Activated CD8-positive, alpha-beta memory T cell treated with anti-CD3 and anti-CD28 coated beads, Interleukin-2, amount 50 U/mL, for 1 hour (primary cell): ENCODE data around the gene ELMOD2.
"Not testable (repeated sequence)": the region's sequence is repeated elsewhere in the genome, so short reads cannot be mapped to it uniquely, and the experiment has no call there.

Source experiments
- DNase-seq: peaks from one replicate; pipeline ENCODE4 v3.0.0-alpha.2; 2020; ENCODE audit errors: extremely low read depth

The ELMOD2 gene

DNA sequence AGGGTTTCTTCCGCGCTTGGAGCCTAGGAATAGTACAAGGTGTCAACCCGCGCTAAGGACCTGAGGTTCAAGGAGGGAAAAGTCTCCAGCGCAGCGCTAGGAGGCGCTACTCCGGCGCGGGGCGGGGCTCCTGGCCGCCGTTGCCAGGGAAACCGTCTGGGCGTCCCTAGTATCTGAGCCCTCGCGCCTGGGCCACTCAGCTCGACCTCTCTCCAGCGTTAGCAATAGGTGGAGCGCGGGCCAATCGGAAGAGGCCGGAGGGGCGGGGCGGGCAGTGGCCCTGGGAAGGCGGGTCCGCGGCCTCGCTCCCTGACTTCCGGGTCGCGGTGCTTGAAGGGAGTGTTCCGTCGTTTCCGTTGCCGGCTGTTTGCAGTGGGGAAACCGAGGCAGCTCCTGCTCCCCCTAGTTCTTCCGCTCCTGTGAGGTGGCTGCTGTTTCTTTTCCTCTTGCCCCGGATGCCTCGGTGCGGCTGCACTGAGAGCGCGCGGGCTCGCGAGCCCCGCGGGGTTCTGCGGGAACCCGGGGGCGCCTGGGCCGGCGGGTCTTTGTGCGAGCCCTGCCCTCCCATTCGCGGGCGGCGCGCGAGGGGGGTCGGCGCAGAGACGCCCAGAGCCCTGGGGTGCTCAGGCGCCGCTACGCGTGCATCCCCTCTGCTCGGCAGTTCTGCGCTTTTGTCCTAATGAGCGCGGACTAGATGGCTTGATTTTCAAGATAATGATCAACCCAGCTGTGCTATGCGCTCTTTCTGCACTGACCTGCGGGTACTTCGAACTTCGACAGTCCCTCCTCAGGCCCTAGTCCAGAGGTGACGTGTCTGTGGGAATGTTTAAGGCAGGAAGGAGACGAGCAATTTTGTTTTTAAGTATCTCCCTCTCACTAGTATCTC lies at the start of gene ELMOD2:
ELMOD2 (plus strand) TSS at position 312 of the 886 bp plus-strand sequence. CDS start 1,261 bp downstream, outside the sequence.
- peak; percentile 93 for DNase-seq

DNA sequence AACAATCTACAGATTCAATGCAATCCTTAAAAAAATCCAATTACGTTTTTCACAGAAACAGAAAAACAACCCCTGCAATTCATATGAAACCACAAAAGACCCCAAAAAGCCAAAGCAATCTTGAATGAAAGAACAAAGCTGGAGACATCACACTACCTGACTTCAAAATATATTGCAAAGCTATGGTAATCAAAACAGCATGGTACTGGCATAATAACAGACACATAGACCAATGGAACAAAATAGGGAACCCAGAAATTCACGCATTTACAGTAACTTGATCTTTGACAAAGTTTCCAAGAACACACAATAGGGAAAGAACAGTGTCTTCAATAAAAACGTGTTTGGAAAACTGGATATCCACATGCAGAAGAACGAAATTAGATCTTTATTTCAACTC lies 40.5 kb upstream of the ELMOD2 start:
- DNase-seq = no peak

DNA sequence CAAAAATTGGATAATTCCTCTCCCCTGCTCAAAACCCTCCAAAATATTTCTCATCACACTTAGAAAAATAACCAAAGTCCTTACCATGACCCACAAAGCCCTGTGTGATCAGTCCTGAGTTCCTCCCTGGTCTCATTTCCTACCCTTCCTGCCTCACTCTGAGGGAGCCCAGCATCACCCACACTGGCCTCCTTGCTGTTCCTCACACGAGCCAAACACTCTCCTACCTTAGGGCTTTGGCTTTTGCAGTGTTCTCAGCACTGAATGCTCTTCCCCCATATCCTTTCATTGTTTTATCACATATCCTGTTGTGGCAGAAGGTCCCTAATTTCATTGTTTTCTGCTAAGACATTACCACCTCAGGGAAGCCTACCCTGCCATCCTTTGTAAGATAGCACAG lies 38.0 kb upstream of the ELMOD2 start:
- no peak for DNase-seq

- DNase-seq = no peak
Measured at GRCh38 chr4:140497405-140497746, 26.6 kb upstream of the ELMOD2 start.

DNA sequence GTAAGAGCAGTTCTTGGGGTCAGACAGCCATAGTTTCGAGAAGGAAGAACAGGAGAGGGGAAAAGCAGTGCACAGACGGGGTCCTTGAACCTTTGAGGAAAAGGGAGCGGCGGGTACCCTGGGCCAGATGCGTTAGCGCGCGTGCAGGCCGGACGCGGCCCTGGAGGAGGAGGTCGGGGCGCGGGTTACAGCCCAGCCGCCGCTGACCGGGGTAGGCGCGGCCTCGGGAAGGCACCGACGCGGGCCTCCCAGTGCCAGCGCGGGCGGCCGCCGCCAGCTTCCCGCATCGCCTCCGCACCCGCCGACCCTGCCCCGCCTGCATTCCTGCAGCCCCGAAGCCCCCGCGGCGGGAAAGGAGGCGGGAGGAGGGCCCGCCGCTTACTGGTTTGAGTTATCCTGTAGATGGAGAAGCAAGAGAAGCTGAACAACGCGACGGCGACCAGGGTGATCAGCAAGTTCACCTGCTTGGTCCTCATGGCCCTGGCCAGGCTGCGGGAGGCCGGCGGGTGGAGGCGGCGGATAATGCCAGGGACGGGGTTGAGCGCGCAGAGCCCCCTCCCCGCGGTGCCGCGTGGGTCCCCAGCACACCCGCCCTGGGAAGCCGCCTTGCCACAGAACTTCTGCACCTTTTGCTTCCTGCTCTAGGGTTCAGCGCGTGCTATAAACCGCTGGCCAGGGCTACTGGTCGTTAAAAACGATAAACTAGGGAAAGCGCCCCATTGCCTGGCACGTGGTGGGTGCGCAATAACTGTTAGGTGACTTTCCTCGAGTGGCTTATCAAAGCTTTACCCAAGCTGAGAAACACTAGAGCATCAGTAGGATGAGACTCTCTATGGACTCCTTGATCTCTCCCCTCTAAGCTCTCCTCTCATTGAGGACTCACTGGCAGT lies 26.0 kb upstream of the ELMOD2 start, which contains the start of gene MGAT4D:
MGAT4D (minus strand) TSS at position 547 of the 890 bp plus-strand sequence; CDS start at position 476, 71 bp downstream.
- DNase-seq = no peak

DNA sequence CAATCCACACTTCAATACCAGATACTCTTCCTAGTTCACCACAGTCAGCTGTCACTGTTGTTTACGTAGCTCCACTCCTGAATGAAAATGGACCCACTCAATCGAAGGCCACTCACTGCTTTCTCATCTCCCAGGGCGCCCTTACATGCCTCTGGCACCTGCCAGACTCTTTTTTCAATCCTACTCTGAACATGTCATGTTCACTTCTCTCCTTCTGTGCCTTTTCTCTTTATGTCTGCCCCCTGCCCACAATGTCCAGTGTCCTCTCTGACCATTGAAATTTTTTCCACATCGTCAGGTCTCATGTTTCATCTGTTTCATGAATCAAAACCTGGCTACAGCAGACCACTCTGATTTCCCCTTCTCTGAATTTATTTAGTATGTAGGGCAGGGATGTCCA lies 24.6 kb upstream of the ELMOD2 start:
- no peak for DNase-seq

DNA sequence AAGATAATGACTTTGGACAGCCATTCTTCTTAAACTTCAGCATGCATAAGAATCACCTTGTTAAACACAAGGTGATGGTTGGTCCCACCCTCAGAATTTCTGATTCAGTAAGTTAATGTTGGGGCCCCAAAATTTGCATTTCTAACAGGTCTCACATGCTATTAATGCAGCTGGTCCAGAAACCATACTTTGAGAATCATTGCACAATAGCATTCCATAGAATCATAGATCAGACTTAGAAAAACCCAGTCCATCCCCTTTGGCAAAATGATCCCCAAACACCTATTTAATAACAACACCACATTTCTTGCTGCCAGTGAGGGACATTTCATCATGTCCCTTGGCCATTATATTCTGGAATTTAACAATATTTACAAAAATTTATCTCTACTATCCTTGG lies 19.7 kb upstream of the ELMOD2 start:
- no peak for DNase-seq

DNA sequence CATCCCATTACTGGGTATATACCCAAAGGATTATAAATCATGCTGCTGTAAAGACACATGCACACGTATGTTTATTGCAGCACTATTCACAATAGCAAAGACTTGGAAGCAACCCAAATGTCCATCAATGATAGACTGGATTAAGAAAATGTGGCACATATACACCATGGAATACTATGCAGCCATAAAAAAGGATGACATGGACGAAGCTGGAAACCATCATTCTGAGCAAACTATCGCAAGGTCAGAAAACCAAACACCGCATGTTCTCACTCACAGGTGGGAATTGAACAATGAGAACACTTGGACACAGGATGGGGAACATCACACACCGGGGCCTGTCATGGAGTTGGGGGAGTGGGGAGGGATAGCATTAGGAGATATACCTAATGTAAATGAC lies 10.2 kb upstream of the ELMOD2 start:
- DNase-seq = not testable (repeated sequence)

- DNase-seq = no peak
Measured at GRCh38 chr4:140515423-140515822, 8.5 kb upstream of the ELMOD2 start.

DNA sequence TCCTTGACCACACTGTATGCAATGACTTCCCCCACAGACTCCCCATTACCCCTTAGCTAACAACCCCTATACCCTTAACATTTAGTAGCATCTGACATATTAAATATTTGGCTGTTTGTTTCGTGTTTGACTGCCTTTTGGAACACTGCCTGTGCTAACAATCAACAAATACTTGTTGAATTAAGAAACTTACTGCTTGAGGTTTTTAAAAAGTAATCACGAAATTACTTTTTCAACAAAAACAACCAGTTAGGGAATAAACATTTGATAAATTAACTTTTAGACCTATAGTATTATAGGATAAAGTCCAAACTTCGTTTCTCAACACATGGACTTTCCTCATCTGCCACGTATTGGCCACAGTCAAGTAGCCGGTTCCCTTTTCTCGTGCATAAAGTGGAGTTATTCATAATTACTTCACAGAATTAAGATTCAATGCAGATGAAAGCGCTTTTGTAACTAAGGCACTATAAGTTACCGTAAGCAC lies 555 bp upstream of the ELMOD2 start:
- DNase-seq = no peak

DNA sequence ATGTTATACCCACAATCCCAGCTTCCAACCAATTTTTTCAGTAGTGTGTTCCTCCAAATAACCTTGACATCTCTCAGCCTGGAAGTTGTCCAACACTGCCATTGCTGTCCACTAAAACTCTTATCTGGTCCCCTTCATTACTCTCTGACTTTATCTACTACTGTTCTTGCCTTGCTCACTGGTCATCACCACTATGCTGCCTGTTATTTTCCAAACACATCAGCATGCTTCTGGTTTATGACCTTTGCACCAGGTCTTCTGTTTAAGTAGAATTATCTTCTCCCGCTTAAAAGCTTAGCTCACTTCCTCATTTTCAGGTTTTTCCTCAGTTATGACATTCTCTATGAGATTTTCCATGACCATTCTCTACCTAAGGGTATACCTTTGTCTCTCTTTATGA lies 5.5 kb downstream of the ELMOD2 start:
- no peak for DNase-seq

DNA sequence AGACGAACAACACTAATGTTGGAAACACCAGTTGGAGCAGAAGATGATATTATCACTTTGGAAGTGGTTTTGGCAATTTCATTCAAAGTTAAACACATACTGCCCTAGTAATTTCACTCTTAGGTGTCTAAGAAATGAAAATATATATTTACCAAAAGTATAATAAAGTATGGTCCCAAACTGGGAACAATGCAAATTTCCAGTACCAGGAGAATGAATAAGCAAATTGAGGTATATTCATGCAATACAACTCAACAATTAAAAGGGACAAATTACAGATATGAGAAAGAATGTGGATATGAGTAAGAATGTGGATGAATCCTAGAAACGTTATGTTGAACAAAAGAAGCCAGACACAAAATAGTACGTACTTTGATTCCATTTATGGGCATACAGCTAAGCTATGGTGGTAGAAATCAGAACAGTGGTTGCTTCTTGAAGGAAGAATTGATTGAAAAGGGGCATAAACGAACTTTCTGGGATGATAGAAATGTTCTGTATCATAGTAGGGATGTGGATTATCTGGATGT lies 10.0 kb downstream of the ELMOD2 start:
- no peak for DNase-seq

GRCh38 chr4:140556372-140557085 lies 32.6 kb downstream of the ELMOD2 start:
- DNase-seq = no peak

DNA sequence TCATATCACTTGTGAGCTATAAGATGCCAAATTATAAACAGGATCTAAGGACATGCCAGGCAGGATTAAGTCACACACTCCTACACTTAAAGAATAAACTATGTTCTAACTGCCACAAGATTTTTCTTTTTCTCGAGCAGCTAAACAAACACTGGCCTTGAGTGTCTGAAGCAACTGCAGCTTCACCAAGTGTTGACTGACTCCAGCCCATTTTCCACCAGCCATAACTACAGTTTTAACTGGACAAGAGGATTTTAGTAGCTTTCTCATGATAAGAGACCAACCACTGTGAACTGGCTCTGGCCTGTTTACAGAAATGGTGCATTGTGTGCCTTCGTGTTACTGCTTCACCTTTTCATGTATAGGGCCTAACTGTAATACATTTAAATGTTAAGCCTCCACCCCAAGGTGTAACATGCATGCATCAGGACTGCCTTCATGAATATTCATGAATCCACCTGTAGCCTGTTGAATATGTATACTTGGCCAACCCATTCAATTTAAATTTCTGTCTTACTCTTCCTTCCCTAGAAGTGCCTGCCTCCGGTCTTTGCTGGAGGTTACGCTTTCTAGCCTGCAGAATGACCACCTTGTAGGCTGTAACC lies 34.0 kb downstream of the ELMOD2 start:
- no peak for DNase-seq

- no peak for DNase-seq
Measured at GRCh38 chr4:140559696-140560095, 35.7 kb downstream of the ELMOD2 start.

DNA sequence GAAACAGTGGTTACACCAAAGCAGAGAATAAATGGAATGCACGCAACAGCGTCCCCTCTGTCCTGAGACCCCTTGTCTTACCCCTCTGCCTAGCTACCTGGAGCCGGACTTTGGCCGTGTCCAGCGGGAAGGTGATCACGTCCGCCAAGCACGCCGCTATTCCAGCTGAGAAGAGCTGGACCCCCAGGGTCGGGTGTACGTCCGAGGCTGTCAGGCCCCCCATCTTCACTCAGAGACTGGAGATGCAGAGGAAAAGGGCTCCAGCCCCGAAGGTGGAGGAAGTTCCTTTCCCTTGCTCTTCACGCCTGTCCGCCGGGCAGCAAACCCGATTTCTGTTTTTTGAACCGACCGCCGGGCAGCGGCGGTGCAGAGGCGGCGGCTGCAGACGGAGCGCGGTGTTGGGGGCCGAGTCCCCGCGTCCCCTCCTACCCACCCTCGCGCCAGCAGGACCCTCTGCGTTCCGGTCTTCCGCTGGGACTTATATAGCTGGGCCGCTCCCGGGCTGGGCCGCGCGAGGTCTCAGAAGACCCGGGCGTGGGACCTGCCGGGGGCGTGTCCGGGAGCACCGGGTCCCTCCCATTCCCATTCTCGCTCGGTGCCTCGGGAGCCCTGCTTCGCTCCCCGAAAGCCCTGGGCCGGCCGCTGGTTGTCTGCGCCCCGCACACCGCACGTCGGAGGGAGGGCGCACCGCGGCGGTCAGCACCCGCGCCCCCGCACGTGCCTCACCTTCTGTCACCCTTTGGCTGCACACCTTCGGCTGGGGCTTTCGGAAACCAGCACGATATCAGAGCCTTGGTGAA lies 44.7 kb downstream of the ELMOD2 start, which contains the start of gene UCP1:
UCP1 (minus strand) TSS at position 455 of the 800 bp plus-strand sequence; CDS start at position 223, 232 bp downstream.
- DNase-seq = no peak

DNA sequence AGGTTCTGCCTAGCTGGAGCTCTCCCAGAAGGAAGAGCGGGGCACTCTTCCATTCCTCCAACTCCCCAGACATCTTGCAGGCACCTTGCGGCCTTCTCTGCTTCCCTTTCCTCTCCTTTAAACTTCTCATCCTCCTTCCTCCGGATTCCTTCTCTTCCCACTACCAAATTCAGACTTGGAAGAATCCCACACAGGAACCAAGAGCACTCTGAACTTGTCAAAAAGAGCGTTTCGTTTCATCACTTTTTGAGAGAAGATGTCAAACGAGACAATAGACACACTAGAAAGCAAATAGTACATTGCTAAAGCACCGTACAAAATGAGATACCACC lies 45.3 kb downstream of the ELMOD2 start:
- no peak for DNase-seq

- no peak for DNase-seq
Measured at GRCh38 chr4:140571620-140572019, 47.7 kb downstream of the ELMOD2 start.

DNA sequence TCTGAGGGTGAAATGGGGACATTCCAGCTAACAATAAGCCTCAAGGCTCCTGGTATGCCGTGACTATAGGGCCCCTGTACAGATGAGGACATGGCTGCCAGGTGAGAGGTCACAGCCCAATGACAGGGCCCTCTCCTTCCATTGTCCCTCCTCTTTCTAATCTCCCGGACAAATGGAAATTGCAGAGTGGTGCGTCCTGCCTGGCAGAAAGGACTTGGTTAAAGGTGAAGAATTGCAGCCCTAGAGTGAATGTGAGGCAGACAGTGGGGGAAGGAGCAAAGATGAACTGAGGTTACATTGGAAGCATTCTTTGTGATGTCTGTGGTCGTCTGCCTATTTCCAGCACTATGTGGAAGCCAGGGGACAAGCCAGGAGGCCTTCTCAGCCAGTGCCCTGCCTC lies 51.5 kb downstream of the ELMOD2 start:
- DNase-seq = no peak

DNA sequence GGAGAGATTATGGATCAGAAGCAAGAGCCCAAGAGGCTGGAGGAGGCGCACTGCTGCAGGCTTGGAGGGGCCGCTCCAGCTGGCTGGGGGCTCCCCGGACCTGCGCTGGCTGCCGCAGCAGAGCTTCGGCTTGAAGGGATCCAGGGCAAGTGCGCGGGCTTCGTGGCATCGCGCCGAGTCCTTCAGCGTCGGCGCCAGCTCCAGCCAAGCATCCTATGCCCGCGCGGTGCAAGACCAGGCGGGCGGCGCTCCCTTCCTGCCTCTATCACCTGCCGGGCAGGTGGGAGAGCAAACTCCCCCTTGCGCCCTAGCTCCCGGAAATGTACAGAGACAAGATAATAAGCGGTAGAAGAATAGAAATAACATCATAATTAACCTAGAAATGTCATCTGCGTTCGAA lies 55.3 kb downstream of the ELMOD2 start:
- DNase-seq = no peak
